Measurements from ENCODE around the gene CLSTN2.

Gene CLSTN2

DNA sequence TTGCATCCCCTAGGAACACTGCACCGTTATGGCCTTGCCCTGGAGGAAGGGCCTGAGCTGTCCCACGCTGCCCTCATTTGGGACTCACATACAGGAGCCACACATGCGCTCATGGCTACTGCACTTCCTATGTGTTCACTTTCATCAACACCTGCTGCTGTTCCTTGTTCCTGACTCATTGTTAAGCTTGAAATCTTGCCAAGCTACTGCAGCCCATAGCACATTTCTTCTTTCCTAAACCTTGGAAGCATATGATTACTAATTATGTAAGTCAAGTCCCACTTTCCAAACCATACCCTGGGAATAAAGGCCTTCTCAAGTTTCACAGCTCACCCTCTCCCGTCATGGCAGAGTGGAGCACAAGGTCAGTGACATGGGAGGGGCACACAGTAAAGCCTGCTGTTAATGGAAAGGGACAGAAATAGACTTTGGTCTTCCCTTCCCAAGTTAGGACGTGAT lies 307.9 kb downstream of the CLSTN2 start:
- Histone ChIP-seq H4K91ac (ENCODE audit: low read depth, low read length, poor library complexity) (no peak overlapping the region), H3K4ac (ENCODE audit: low read length) (no peak overlapping the region), H3K23ac (ENCODE audit: low read depth, low read length, poor library complexity) (no peak overlapping the region), H3K14ac (ENCODE audit: low read length) (no peak overlapping the region), H3K27me3 (ENCODE audit: control insufficient read depth in 3 of 3, insufficient read depth in 3 of 3, low read depth in 1 of 3, low read length in 3 of 3) (peaks cover 0 to 2% (median 0%) of the 10 kb centered on the region in 3 experiments), H3K36me3 (replicated peaks in 1 of 2; ENCODE audit: control insufficient read depth in 2 of 2, insufficient read depth in 2 of 2, low read length in 2 of 2) (no peaks in the 10 kb centered on the region), H3K4me1 (ENCODE audit: control insufficient read depth in 2 of 2, insufficient read depth in 1 of 2, low read depth in 1 of 2, low read length in 2 of 2) (peaks cover 0 to 1% of the 10 kb centered on the region in 2 donors), H2BK120ac (ENCODE audit: low read depth, low read length) (no peak overlapping the region), H3K4me2 (ENCODE audit: insufficient read depth, low read length, poor library complexity, severe bottlenecking) (no peak overlapping the region), H2AK5ac (ENCODE audit: low read depth, low read length) (no peak overlapping the region), H2BK5ac (ENCODE audit: low read length) (no peak overlapping the region), H4K8ac (ENCODE audit: low read depth, low read length) (no peak overlapping the region), H2BK15ac (ENCODE audit: low read length) (no peak overlapping the region), H3K79me1 (ENCODE audit: low read depth, low read length) (no peaks in the 10 kb centered on the region), H3K9ac (ENCODE audit: low read depth, low read length, poor library complexity) (no peak overlapping the region), H2AFZ (ENCODE audit: low read length) (no peak overlapping the region), H2BK12ac (ENCODE audit: low read length) (no peak overlapping the region), H3K9me3 (replicated peaks in 1 of 2; ENCODE audit: control insufficient read depth in 2 of 2, insufficient read depth in 1 of 2, low read depth in 1 of 2, low read length in 2 of 2) (no peaks in the 10 kb centered on the region), H3K4me3 (ENCODE audit: low read length in 2 of 2) (no peak overlapping the region), H3K18ac (ENCODE audit: low read length) (no peak overlapping the region), H3K27ac (replicated peaks; ENCODE audit: low read length) (no peak overlapping the region)
- WGBS, 2 donors (ENCODE audit: extremely low coverage in 2 of 2, insufficient read length in 2 of 2, insufficient replicate concordance in 1 of 2) = no CpG with 5 or more reads among the region's 5 CpGs
- no peak for DNase-seq (ENCODE audit: low spot score)

GRCh38 chr3:140243575-140243974 lies 308.6 kb downstream of the CLSTN2 start:
- H3K4me3 ChIP-seq (ENCODE audit: low read length in 2 of 2) = no peak overlapping the region
- no peak overlapping the region for H3K4ac ChIP-seq (ENCODE audit: low read length)
- H2BK120ac ChIP-seq (ENCODE audit: low read depth, low read length) = no peak overlapping the region
- no peak for DNase-seq (ENCODE audit: low spot score)
- H2AFZ ChIP-seq (ENCODE audit: low read length) = no peak overlapping the region
- H3K27me3 ChIP-seq (ENCODE audit: control insufficient read depth in 3 of 3, insufficient read depth in 3 of 3, low read depth in 1 of 3, low read length in 3 of 3) = peaks cover 0 to 2% (median 0%) of the 10 kb centered on the region in 3 experiments
- no peak overlapping the region for H2BK15ac ChIP-seq (ENCODE audit: low read length)
- H3K14ac ChIP-seq (ENCODE audit: low read length) = no peak overlapping the region
- no peaks in the 10 kb centered on the region for H3K9me3 ChIP-seq (replicated peaks in 1 of 2; ENCODE audit: control insufficient read depth in 2 of 2, insufficient read depth in 1 of 2, low read depth in 1 of 2, low read length in 2 of 2)
- no peak overlapping the region for H3K4me2 ChIP-seq (ENCODE audit: insufficient read depth, low read length, poor library complexity, severe bottlenecking)
- H4K91ac ChIP-seq (ENCODE audit: low read depth, low read length, poor library complexity) = no peak overlapping the region
- no CpG with 5 or more reads among the region's 1 CpG for WGBS, 2 donors (ENCODE audit: extremely low coverage in 2 of 2, insufficient read length in 2 of 2, insufficient replicate concordance in 1 of 2)
- H3K27ac ChIP-seq (replicated peaks; ENCODE audit: low read length) = no peak overlapping the region
- H3K9ac ChIP-seq (ENCODE audit: low read depth, low read length, poor library complexity) = no peak overlapping the region
- H3K79me1 ChIP-seq (ENCODE audit: low read depth, low read length) = no peaks in the 10 kb centered on the region
- H2BK5ac ChIP-seq (ENCODE audit: low read length) = no peak overlapping the region
- no peak overlapping the region for H4K8ac ChIP-seq (ENCODE audit: low read depth, low read length)
- no peak overlapping the region for H3K23ac ChIP-seq (ENCODE audit: low read depth, low read length, poor library complexity)
- H3K36me3 ChIP-seq (replicated peaks in 1 of 2; ENCODE audit: control insufficient read depth in 2 of 2, insufficient read depth in 2 of 2, low read length in 2 of 2) = no peaks in the 10 kb centered on the region
- peaks cover 0 to 1% of the 10 kb centered on the region in 2 donors for H3K4me1 ChIP-seq (ENCODE audit: control insufficient read depth in 2 of 2, insufficient read depth in 1 of 2, low read depth in 1 of 2, low read length in 2 of 2)
- no peak overlapping the region for H2BK12ac ChIP-seq (ENCODE audit: low read length)
- H2AK5ac ChIP-seq (ENCODE audit: low read depth, low read length) = no peak overlapping the region
- H3K18ac ChIP-seq (ENCODE audit: low read length) = no peak overlapping the region

GRCh38 chr3:140244893-140245292 lies 309.9 kb downstream of the CLSTN2 start:
- Histone ChIP-seq H3K4me2 (ENCODE audit: insufficient read depth, low read length, poor library complexity, severe bottlenecking) (no peak overlapping the region), H3K14ac (ENCODE audit: low read length) (no peak overlapping the region), H3K23ac (ENCODE audit: low read depth, low read length, poor library complexity) (no peak overlapping the region), H2BK12ac (ENCODE audit: low read length) (no peak overlapping the region), H3K9me3 (replicated peaks in 1 of 2; ENCODE audit: control insufficient read depth in 2 of 2, insufficient read depth in 1 of 2, low read depth in 1 of 2, low read length in 2 of 2) (no peaks in the 10 kb centered on the region), H4K8ac (ENCODE audit: low read depth, low read length) (no peak overlapping the region), H3K4me1 (ENCODE audit: control insufficient read depth in 2 of 2, insufficient read depth in 1 of 2, low read depth in 1 of 2, low read length in 2 of 2) (peaks cover 0 to 1% of the 10 kb centered on the region in 2 donors), H3K27me3 (ENCODE audit: control insufficient read depth in 3 of 3, insufficient read depth in 3 of 3, low read depth in 1 of 3, low read length in 3 of 3) (peaks cover 0 to 2% (median 0%) of the 10 kb centered on the region in 3 experiments), H2AFZ (ENCODE audit: low read length) (no peak overlapping the region), H2AK5ac (ENCODE audit: low read depth, low read length) (no peak overlapping the region), H3K9ac (ENCODE audit: low read depth, low read length, poor library complexity) (no peak overlapping the region), H3K79me1 (ENCODE audit: low read depth, low read length) (no peaks in the 10 kb centered on the region), H3K18ac (ENCODE audit: low read length) (no peak overlapping the region), H3K4ac (ENCODE audit: low read length) (no peak overlapping the region), H4K91ac (ENCODE audit: low read depth, low read length, poor library complexity) (no peak overlapping the region), H3K36me3 (replicated peaks in 1 of 2; ENCODE audit: control insufficient read depth in 2 of 2, insufficient read depth in 2 of 2, low read length in 2 of 2) (no peaks in the 10 kb centered on the region), H2BK120ac (ENCODE audit: low read depth, low read length) (no peak overlapping the region), H3K4me3 (ENCODE audit: low read length in 2 of 2) (no peak overlapping the region), H2BK15ac (ENCODE audit: low read length) (no peak overlapping the region), H3K27ac (replicated peaks; ENCODE audit: low read length) (no peak overlapping the region), H2BK5ac (ENCODE audit: low read length) (no peak overlapping the region)
- no CpG with 5 or more reads among the region's 5 CpGs for whole genome bisulfite sequencing, 2 donors (ENCODE audit: extremely low coverage in 2 of 2, insufficient read length in 2 of 2, insufficient replicate concordance in 1 of 2)
- DNase-seq (ENCODE audit: low spot score) = no peak

- no peak overlapping the region for H2AFZ ChIP-seq (ENCODE audit: low read length)
- H2AK5ac ChIP-seq (ENCODE audit: low read depth, low read length) = no peak overlapping the region
- no peaks in the 10 kb centered on the region for H3K36me3 ChIP-seq (replicated peaks in 1 of 2; ENCODE audit: control insufficient read depth in 2 of 2, insufficient read depth in 2 of 2, low read length in 2 of 2)
- no CpG with 5 or more reads among the region's 3 CpGs for WGBS, 2 donors (ENCODE audit: extremely low coverage in 2 of 2, insufficient read length in 2 of 2, insufficient replicate concordance in 1 of 2)
- no peak overlapping the region for H2BK5ac ChIP-seq (ENCODE audit: low read length)
- H2BK120ac ChIP-seq (ENCODE audit: low read depth, low read length) = no peak overlapping the region
- H2BK12ac ChIP-seq (ENCODE audit: low read length) = no peak overlapping the region
- no peak overlapping the region for H3K18ac ChIP-seq (ENCODE audit: low read length)
- no peaks in the 10 kb centered on the region for H3K9me3 ChIP-seq (replicated peaks in 1 of 2; ENCODE audit: control insufficient read depth in 2 of 2, insufficient read depth in 1 of 2, low read depth in 1 of 2, low read length in 2 of 2)
- no peak overlapping the region for H3K4me2 ChIP-seq (ENCODE audit: insufficient read depth, low read length, poor library complexity, severe bottlenecking)
- peaks cover 1 to 4% of the 10 kb centered on the region in 2 donors for H3K4me1 ChIP-seq (ENCODE audit: control insufficient read depth in 2 of 2, insufficient read depth in 1 of 2, low read depth in 1 of 2, low read length in 2 of 2)
- H3K27me3 ChIP-seq (ENCODE audit: control insufficient read depth in 3 of 3, insufficient read depth in 3 of 3, low read depth in 1 of 3, low read length in 3 of 3) = peaks cover 0 to 2% (median 0%) of the 10 kb centered on the region in 3 experiments
- H2BK15ac ChIP-seq (ENCODE audit: low read length) = no peak overlapping the region
- H4K91ac ChIP-seq (ENCODE audit: low read depth, low read length, poor library complexity) = no peak overlapping the region
- H3K4ac ChIP-seq (ENCODE audit: low read length) = no peak overlapping the region
- no peak overlapping the region for H3K14ac ChIP-seq (ENCODE audit: low read length)
- no peak for DNase-seq (ENCODE audit: low spot score)
- no peak overlapping the region for H4K8ac ChIP-seq (ENCODE audit: low read depth, low read length)
- no peak overlapping the region for H3K9ac ChIP-seq (ENCODE audit: low read depth, low read length, poor library complexity)
- no peak overlapping the region for H3K27ac ChIP-seq (replicated peaks; ENCODE audit: low read length)
- H3K4me3 ChIP-seq (ENCODE audit: low read length in 2 of 2) = no peak overlapping the region
- no peak overlapping the region for H3K23ac ChIP-seq (ENCODE audit: low read depth, low read length, poor library complexity)
- H3K79me1 ChIP-seq (ENCODE audit: low read depth, low read length) = no peaks in the 10 kb centered on the region
These were observed 311.6 kb downstream of the CLSTN2 start for GRCh38 chr3:140246578-140246977.

All from neuronal stem cell (in vitro differentiated cells).